SK-N-MC (cell line): ENCODE measurements around the gene LUZP1.

ENCODE experiments used
- EZH2 ChIP-seq: fragments of 200-600 bp; sonication (generic); IDR thresholded peaks from one replicate; pipeline ENCODE4 v1.6.1; 2017; ENCODE audit warnings: antibody characterized with exemption
- FOXP2 ChIP-seq: optimal IDR thresholded peaks from 2 replicates; pipeline ENCODE3; 2011; ENCODE audit warnings: mild to moderate bottlenecking, moderate library complexity; ENCODE audit not compliant: insufficient read depth; ENCODE audit errors: extremely low read length, control extremely low read depth
- POLR2AphosphoS5 ChIP-seq: IDR thresholded peaks from 2 replicates; pipeline ENCODE4 v1.6.1; 2012; ENCODE audit warnings: mild to moderate bottlenecking, low read depth, low read length, borderline replicate concordance

- no peak for TF ChIP-seq EZH2
- TF ChIP-seq POLR2AphosphoS5: no peak
- no peak for TF ChIP-seq FOXP2
These were observed 33.6 kb upstream of the LUZP1 start for GRCh38 chr1:23202263-23202749.
